SH-SY5Y (cell line): ENCODE data around the gene RWDD4.

Experiments
- GATA2 ChIP-seq: IDR thresholded peaks from 2 replicates; pipeline ENCODE4 v1.6.1; 2011; ENCODE audit warnings: mild to moderate bottlenecking, low read depth, low read length
- GATA3 ChIP-seq: IDR thresholded peaks from 2 replicates; pipeline ENCODE4 v1.6.1; 2011; ENCODE audit warnings: low read depth, mild to moderate bottlenecking, low read length, moderate library complexity

DNA sequence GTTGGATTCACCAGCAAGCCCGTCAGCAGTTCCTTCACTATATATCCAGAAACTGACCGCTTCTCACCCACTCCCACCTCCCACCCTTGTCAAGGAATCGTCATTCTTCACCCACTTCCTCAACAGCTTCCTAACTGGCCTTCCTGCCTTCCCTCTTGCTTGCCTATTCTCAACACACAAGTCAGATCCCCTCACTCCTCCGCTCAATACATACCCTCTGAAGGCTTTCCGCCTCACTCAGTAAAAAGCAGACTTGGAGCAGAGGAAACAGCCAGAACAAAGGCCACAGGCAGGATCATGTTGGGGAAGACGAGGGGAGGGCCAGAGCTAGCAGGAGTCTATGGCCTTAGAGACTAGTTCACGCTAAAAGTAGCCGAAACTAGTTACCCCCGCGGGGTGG lies 23.7 kb downstream of the RWDD4 start:
- TF ChIP-seq GATA2 = no peak
- TF ChIP-seq GATA3 = no peak
